Measurements from ENCODE around the gene THOC1.

The THOC1 gene

GRCh38 chr18:275486-275885, 7.6 kb upstream of the THOC1 start:
- DNase-seq = no peak

- DNase-seq = no peak
Measured at GRCh38 chr18:274313-274712, 6.5 kb upstream of the THOC1 start.

- no peak for DNase-seq
Measured at GRCh38 chr18:273525-273924, 5.7 kb upstream of the THOC1 start.

- DNase-seq = no peak
Measured at GRCh38 chr18:272650-273049, 4.8 kb upstream of the THOC1 start.

GRCh38 chr18:269480-270095, 1.7 kb upstream of the THOC1 start:
- DNase-seq = no peak

GRCh38 chr18:267380-267687, 513 bp downstream of the THOC1 start:
- DNase-seq = no peak

GRCh38 chr18:261398-262073, 6.3 kb downstream of the THOC1 start:
- no peak for DNase-seq

- DNase-seq = no peak
Measured at GRCh38 chr18:260547-260946, 7.3 kb downstream of the THOC1 start.

GRCh38 chr18:255171-255570, 12.7 kb downstream of the THOC1 start:
- no peak for DNase-seq

GRCh38 chr18:253121-253520, 14.7 kb downstream of the THOC1 start:
- no peak for DNase-seq

GRCh38 chr18:251572-251971, 16.3 kb downstream of the THOC1 start:
- DNase-seq = no peak

- DNase-seq = no peak
Measured at GRCh38 chr18:250685-251084, 17.2 kb downstream of the THOC1 start.

GRCh38 chr18:248053-248452, 19.8 kb downstream of the THOC1 start:
- DNase-seq = no peak

GRCh38 chr18:245282-245847, 22.5 kb downstream of the THOC1 start:
- DNase-seq = no peak

GRCh38 chr18:240175-240574, 27.7 kb downstream of the THOC1 start:
- no peak for DNase-seq

GRCh38 chr18:231563-231962, 36.3 kb downstream of the THOC1 start:
- DNase-seq = no peak

GRCh38 chr18:228586-228985, 39.3 kb downstream of the THOC1 start:
- no peak for DNase-seq

- DNase-seq = no peak
Measured at GRCh38 chr18:227902-228301, 39.9 kb downstream of the THOC1 start.

GRCh38 chr18:227374-227773, 40.5 kb downstream of the THOC1 start:
- DNase-seq = no peak

GRCh38 chr18:225745-226144, 42.1 kb downstream of the THOC1 start:
- DNase-seq = no peak

- no peak for DNase-seq
Measured at GRCh38 chr18:220708-221107, 47.1 kb downstream of the THOC1 start.

GRCh38 chr18:217532-218336, 50.1 kb downstream of the THOC1 start:
- no peak for DNase-seq

- DNase-seq = no peak
Measured at GRCh38 chr18:215448-216010, 52.3 kb downstream of the THOC1 start.

- DNase-seq = no peak
Measured at GRCh38 chr18:213966-214365, 53.9 kb downstream of the THOC1 start.

All from effector CD4-positive, alpha-beta T cell (primary cell).